Astrocyte (in vitro differentiated cells and primary cell): ENCODE data around the gene ATP6V1B1.

Source experiments
- CTCF ChIP-seq: IDR thresholded peaks from 2 replicates; pipeline ENCODE4 v1.5.1; 2011; ENCODE audit warnings: low read depth, mild to moderate bottlenecking, inconsistent platforms, low read length, moderate library complexity; ENCODE audit not compliant: insufficient read depth
- EZH2 ChIP-seq: IDR thresholded peaks from 2 replicates; pipeline ENCODE4 v1.6.1; 2012; ENCODE audit warnings: mild to moderate bottlenecking, low read length, inconsistent platforms; ENCODE audit not compliant: insufficient read depth

- TF ChIP-seq CTCF (no peak), EZH2 (no peak)
Observed at GRCh38 chr2:70999362-70999761, 63.7 kb downstream of the ATP6V1B1 start.
